AG10803 (cell line): ENCODE results near the gene SLC6A3.
A peak's percentile ranks its signal among the peaks of the same experiment; 100 is the strongest.

Source experiments
- DNase-seq: peaks from one replicate; pipeline ENCODE4 v3.0.0; 2010; ENCODE audit warnings: low read depth
- H3K4me3 ChIP-seq: 2 replicates; pipeline ENCODE4 v1.5.1; 2011; ENCODE audit warnings: mild to moderate bottlenecking, low read length, control low read depth
- TF ChIP-seq, protein P1 (sequence below): conservative IDR thresholded peaks from 2 replicates; pipeline ENCODE4 v1.5.1; 2011; ENCODE audit warnings: mild to moderate bottlenecking, low read length, control low read depth, inconsistent platforms

The SLC6A3 gene

GRCh38 chr5:1468247-1468612, 23.0 kb upstream of the SLC6A3 start:
- DNase-seq = peak; percentile 15
- TF ChIP-seq, protein P1, sequence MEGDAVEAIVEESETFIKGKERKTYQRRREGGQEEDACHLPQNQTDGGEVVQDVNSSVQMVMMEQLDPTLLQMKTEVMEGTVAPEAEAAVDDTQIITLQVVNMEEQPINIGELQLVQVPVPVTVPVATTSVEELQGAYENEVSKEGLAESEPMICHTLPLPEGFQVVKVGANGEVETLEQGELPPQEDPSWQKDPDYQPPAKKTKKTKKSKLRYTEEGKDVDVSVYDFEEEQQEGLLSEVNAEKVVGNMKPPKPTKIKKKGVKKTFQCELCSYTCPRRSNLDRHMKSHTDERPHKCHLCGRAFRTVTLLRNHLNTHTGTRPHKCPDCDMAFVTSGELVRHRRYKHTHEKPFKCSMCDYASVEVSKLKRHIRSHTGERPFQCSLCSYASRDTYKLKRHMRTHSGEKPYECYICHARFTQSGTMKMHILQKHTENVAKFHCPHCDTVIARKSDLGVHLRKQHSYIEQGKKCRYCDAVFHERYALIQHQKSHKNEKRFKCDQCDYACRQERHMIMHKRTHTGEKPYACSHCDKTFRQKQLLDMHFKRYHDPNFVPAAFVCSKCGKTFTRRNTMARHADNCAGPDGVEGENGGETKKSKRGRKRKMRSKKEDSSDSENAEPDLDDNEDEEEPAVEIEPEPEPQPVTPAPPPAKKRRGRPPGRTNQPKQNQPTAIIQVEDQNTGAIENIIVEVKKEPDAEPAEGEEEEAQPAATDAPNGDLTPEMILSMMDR = peak; percentile 43
- no peak overlapping the region for H3K4me3 ChIP-seq

DNA sequence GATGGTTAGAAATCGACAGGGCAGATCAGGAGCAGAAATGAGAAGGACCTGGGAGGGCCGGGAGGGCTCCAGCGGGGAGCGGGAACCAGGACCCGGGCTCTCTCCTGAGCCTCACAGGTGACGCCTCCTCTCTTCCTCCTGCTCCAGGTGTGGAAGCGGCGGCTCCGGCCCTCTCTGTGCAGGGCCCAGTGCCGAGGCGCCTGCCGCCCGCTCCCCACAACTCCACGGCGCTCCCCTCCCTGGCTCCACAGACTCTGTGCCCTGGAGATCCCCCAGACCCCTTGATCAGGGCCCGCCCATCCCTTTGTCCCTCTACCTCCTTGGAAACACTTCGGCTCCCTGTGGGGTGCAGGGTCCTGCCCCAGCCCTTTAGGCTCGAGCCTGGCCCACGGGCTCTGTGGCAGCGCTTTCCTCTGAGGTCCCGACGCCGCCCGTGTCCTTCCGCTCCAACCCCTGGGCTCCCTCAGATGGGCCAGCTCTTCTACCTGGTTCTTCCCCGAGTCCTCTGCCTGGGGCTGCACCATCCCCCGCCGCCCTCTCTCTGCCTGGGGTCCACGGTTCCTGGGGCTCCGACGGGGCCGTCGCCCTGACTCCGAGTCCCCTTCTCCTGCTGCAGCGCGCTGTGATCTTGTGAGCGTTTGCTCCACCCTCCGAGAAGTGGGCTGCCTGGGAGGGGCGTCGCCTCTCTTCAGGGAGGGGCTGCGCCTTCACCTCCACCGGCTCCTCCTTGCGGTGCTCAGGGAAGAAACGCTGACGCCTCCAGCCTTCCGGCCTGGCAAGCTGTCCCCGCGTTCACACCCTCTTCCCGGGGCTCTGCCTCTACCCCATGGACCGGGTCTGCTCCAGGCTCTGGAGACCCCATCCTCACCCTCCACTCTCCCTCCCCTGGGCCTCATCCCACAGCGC, 22.4 kb upstream of the SLC6A3 start:
- DNase-seq = no peak
- no peak overlapping the region for H3K4me3 ChIP-seq
- TF ChIP-seq, protein P1 = no peak

DNA sequence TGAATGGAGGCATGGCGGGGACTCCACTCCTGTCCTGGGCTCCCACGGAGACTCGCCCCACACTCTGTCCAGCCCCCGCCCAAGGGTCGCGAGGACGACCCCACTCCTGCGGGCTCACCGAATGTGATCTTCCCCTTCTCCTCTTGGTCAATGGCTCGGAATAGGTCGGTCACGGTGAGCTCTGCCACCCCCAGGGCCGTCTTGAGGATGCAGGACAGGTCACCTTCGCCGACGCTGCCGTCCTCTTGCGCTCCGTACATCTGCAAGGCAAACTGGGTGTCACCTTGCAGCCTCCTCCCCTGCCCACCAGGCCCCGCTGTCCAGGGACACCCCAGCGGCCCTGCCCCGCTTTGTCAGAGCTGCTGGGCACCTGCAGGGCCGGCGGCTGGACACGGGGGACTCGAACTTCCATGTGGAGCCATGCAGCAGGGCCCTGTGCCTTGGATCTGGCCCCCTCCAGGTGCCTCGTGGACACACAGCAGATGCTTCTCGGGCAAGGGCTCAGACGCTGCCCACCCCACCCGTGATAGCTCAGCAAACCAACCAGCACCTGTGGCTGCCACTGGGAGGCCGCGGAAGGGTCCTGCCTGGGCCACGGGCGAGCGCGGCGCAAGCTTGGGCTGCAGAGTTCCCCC, 21.5 kb upstream of the SLC6A3 start:
- H3K4me3 ChIP-seq = no peak overlapping the region
- DNase-seq = no peak
- TF ChIP-seq, protein P1 = no peak

GRCh38 chr5:1465966-1466471, 20.8 kb upstream of the SLC6A3 start:
- TF ChIP-seq, protein P1 = no peak
- no peak for DNase-seq

DNA sequence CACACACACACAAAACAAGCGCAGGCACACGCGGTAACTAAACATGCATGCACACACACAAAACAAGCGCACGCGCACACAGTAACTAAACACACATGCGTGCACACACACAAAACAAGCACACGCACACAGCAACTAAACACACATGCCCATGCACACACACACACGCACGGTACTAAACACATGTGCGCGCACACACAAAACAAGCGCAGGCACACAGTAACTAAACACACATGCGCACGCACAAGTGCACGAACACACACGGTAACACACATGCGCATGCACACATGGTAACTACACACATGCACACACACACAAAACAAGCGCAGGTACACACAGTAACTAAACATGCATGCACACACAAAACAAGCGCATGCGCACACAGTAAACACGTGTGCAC, 19.9 kb upstream of the SLC6A3 start:
- DNase-seq = no peak
- TF ChIP-seq, protein P1 = no peak
- no peak overlapping the region for H3K4me3 ChIP-seq

More at GRCh38 chr5:1465966-1466471, 20.8 kb upstream of the SLC6A3 start:
- H3K4me3 ChIP-seq = no peak overlapping the region

DNA sequence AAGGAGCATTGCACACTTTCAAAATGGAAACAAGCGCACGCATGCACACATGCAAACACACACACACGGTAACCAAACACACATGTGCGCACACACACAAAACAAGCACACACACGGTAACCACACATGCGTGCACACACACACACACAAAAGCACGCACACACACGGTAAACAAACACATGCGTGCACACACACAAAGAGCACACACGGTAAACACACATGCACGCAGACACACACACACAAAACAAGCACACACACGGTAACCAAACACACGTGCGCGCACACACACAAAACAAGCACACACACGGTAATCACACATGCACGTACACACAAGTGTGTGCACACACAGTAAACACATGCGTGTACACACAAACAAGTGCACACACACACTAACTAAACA, 19.3 kb upstream of the SLC6A3 start:
- H3K4me3 ChIP-seq = no peak overlapping the region
- no peak for DNase-seq
- TF ChIP-seq, protein P1 = no peak

GRCh38 chr5:1464096-1464446, 18.8 kb upstream of the SLC6A3 start:
- no peak overlapping the region for H3K4me3 ChIP-seq
- TF ChIP-seq, protein P1 = no peak
- DNase-seq = no peak
